ENCODE measurements around the gene AP1AR. TPM values are rescaled to one million over a fixed set of nuclear protein-coding genes. Genes with fewer than 3 reads are reported as not detected.
A peak's percentile ranks its signal among the peaks of the same experiment; 100 is the strongest.

Gene AP1AR
- total RNA-seq, 4 donors from 2014 or later = 11.7 to 28.7 (median 14.4) TPM

- H3K27ac ChIP-seq (replicated peaks in 1 of 4) = no peak overlapping the region
- WGBS = 88% methylated on average over 3 of the region's 3 CpGs
- intact Hi-C loops (cut with DNase I) = no loop called here
- peaks cover 0 to 7% (median 0%) of the 10 kb centered on the region in 4 donors for H3K36me3 ChIP-seq
- H3K27me3 ChIP-seq = no peaks in the 10 kb centered on the region
- peaks cover 7 to 15% (median 12%) of the 10 kb centered on the region in 4 donors for H3K4me1 ChIP-seq
- H3K9me3 ChIP-seq = no peaks in the 10 kb centered on the region
- H3K4me3 ChIP-seq = no peak overlapping the region
- no peak for TF ChIP-seq POLR2A (IDR thresholded peaks at IDR 0.05; ENCODE audit: low read depth)
- TF ChIP-seq POLR2AphosphoS5 (IDR thresholded peaks at IDR 0.05) = no peak
- TF ChIP-seq CTCF (IDR thresholded peaks at IDR 0.05) = no peak
- no peak for TF ChIP-seq EP300 (IDR thresholded peaks at IDR 0.05)
- no peak for DNase-seq (ENCODE audit: extremely low spot score)
Measured at GRCh38 chr4:112276113-112276512, 44.5 kb downstream of the AP1AR start.

- intact Hi-C loops (cut with DNase I) = no loop called here
- Histone ChIP-seq H3K27me3 (no peaks in the 10 kb centered on the region), H3K36me3 (peaks cover 0 to 7% (median 0%) of the 10 kb centered on the region in 4 donors), H3K27ac (replicated peaks in 1 of 4) (no peak overlapping the region), H3K4me3 (no peak overlapping the region), H3K4me1 (peaks cover 7 to 15% (median 12%) of the 10 kb centered on the region in 4 donors), H3K9me3 (no peaks in the 10 kb centered on the region)
- DNase-seq (ENCODE audit: extremely low spot score) = no peak
- TF ChIP-seq POLR2A (IDR thresholded peaks at IDR 0.05; ENCODE audit: low read depth) (no peak), EP300 (IDR thresholded peaks at IDR 0.05) (no peak), POLR2AphosphoS5 (IDR thresholded peaks at IDR 0.05) (no peak), CTCF (IDR thresholded peaks at IDR 0.05) (no peak)
- 86% methylated on average over 3 of the region's 3 CpGs for WGBS
Measured at GRCh38 chr4:112277220-112277619, 45.6 kb downstream of the AP1AR start.

- Histone ChIP-seq H3K36me3 (peaks cover 0 to 7% (median 0%) of the 10 kb centered on the region in 4 donors), H3K27ac (replicated peaks in 1 of 4) (peak overlapping the region in 1 of 4 donors; percentile 28), H3K4me3 (no peak overlapping the region), H3K9me3 (no peaks in the 10 kb centered on the region), H3K4me1 (peaks cover 7 to 16% (median 12%) of the 10 kb centered on the region in 4 donors), H3K27me3 (no peaks in the 10 kb centered on the region)
- 90% methylated on average over 10 of the region's 10 CpGs for WGBS
- TF ChIP-seq POLR2AphosphoS5 (IDR thresholded peaks at IDR 0.05) = no peak
- no peak for TF ChIP-seq EP300 (IDR thresholded peaks at IDR 0.05)
- no peak for DNase-seq (ENCODE audit: extremely low spot score)
- intact Hi-C loops (cut with DNase I) = no loop called here
Measured at GRCh38 chr4:112277705-112278448, 46.3 kb downstream of the AP1AR start.

- peaks cover 0 to 7% (median 0%) of the 10 kb centered on the region in 4 donors for H3K36me3 ChIP-seq
- WGBS = 54% methylated on average over 10 of the region's 10 CpGs
- no peak for DNase-seq (ENCODE audit: extremely low spot score)
- peak overlapping the region in 1 of 4 donors; percentile 43 for H3K4me3 ChIP-seq
- H3K27me3 ChIP-seq = no peaks in the 10 kb centered on the region
- intact Hi-C loops (cut with DNase I) = no loop called here
- H3K9me3 ChIP-seq = no peaks in the 10 kb centered on the region
- H3K4me1 ChIP-seq = peaks cover 18 to 29% (median 23%) of the 10 kb centered on the region in 4 donors
- peak overlapping the region in 1 of 4 donors; percentile 68 for H3K27ac ChIP-seq (replicated peaks in 1 of 4)
- TF ChIP-seq EP300 (IDR thresholded peaks at IDR 0.05) = no peak
- no peak for TF ChIP-seq POLR2A (IDR thresholded peaks at IDR 0.05; ENCODE audit: low read depth)
- no peak for TF ChIP-seq POLR2AphosphoS5 (IDR thresholded peaks at IDR 0.05)
- no peak for TF ChIP-seq CTCF (IDR thresholded peaks at IDR 0.05)
Measured at GRCh38 chr4:112279025-112279881, 47.7 kb downstream of the AP1AR start.

DNA sequence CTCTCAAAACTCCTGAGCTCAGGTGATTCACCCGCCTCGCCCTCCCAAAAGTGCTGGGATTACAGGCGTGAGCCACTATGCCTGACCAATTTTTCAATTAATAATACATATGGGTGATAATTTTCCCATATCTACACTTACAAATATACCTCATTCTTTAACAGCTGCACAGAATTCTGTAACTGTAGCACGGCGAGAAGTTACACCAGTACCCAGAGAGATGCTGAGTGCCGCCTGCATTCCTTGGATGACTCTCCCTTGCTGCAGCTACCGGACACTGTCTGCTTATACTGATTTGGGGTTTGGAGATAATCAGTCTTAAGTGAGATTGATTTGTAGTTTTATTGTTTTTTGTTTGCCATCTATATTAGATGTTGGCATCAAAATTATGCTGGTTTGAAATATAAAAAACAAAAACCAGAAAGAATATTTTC, 48.3 kb downstream of the AP1AR start:
- WGBS = 79% methylated on average over 7 of the region's 7 CpGs
- intact Hi-C loops (cut with DNase I) = no loop called here

More for the DNA sequence above, 48.3 kb downstream of the AP1AR start:
- peak overlapping the region in 1 of 4 donors; percentile 68 for H3K27ac ChIP-seq (replicated peaks in 1 of 4)
- peaks cover 0 to 7% (median 0%) of the 10 kb centered on the region in 4 donors for H3K36me3 ChIP-seq
- TF ChIP-seq EP300 (IDR thresholded peaks at IDR 0.05) (no peak), POLR2AphosphoS5 (IDR thresholded peaks at IDR 0.05) (no peak), POLR2A (IDR thresholded peaks at IDR 0.05; ENCODE audit: low read depth) (no peak), CTCF (IDR thresholded peaks at IDR 0.05) (no peak)
- no peaks in the 10 kb centered on the region for H3K9me3 ChIP-seq
- peaks cover 22 to 35% (median 27%) of the 10 kb centered on the region in 4 donors for H3K4me1 ChIP-seq
- DNase-seq (ENCODE audit: extremely low spot score) = no peak
- H3K27me3 ChIP-seq = no peaks in the 10 kb centered on the region
- peak overlapping the region in 1 of 4 donors; percentile 43 for H3K4me3 ChIP-seq

All from esophagus muscularis mucosa (tissue), 4 donors.